ENCODE data around the gene RANGAP1.

GRCh38 chr22:41308544-41308947 lies 22.6 kb upstream of the RANGAP1 start:
- TF ChIP-seq RARB (CRISPR knock-in tag; IDR thresholded peaks at IDR 0.05), result no peak
- no peak for TF ChIP-seq SNAI2 (CRISPR knock-in tag; IDR thresholded peaks at IDR 0.05)
- TF ChIP-seq ZFP30 (CRISPR knock-in tag; IDR thresholded peaks at IDR 0.05), result no peak
- TF ChIP-seq PATZ1 (CRISPR knock-in tag; IDR thresholded peaks at IDR 0.05; ENCODE audit: borderline replicate concordance), result no peak
- no peak for TF ChIP-seq ISL1 (CRISPR knock-in tag; IDR thresholded peaks at IDR 0.05)
- TF ChIP-seq ZFP3 (CRISPR knock-in tag; IDR thresholded peaks at IDR 0.05), result no peak
- no peak for TF ChIP-seq TCF4 (CRISPR knock-in tag; IDR thresholded peaks at IDR 0.05; ENCODE audit: borderline replicate concordance)
- no peak for TF ChIP-seq OSR1 (CRISPR knock-in tag; IDR thresholded peaks at IDR 0.05)
- TF ChIP-seq PPARA (CRISPR knock-in tag; IDR thresholded peaks at IDR 0.05; ENCODE audit: borderline replicate concordance), result no peak

All from SK-N-SH treated with all-trans-retinoic acid at 6 μM for 48 hours (cell line).